Breast epithelium (tissue), 4 donors: ENCODE results near the gene FNIP1. TPM values are rescaled to one million over a fixed set of nuclear protein-coding genes. Genes with fewer than 3 reads are reported as not detected.
"Not testable (repeated sequence)": the region's sequence is repeated elsewhere in the genome, so short reads cannot be mapped to it uniquely, and the experiment has no call there.

ENCODE experiments used
- DNase-seq, 2 donors: peaks; one replicate each; pipeline ENCODE4 v3.0.0-alpha.2; 2019; ENCODE audit warnings: low spot score in 2 of 2
- H3K27ac ChIP-seq, 2 donors: fragments of 200-600 bp; sonication (generic) in 1 of 2; one replicate each; pipeline ENCODE4 v1.5.1; 2016 to 2019; ENCODE audit warnings: mild to moderate bottlenecking in 1 of 2
- H3K27me3 ChIP-seq, 2 donors: fragments of 200-600 bp; sonication (generic) in 1 of 2; one replicate each; pipeline versions ENCODE4 v1.5.1 to v1.6.0; 2017 to 2019; ENCODE audit warnings: control low read depth in 1 of 2, mild to moderate bottlenecking in 1 of 2
- H3K36me3 ChIP-seq: fragments of 200-600 bp; one replicate; pipeline ENCODE4 v1.5.1; 2019
- H3K4me1 ChIP-seq, 2 donors: fragments of 200-600 bp; sonication (generic); one replicate each; pipeline ENCODE4 v1.5.1; 2016 to 2019; ENCODE audit warnings: control low read depth in 1 of 2
- H3K4me3 ChIP-seq, 3 donors: fragments of 200-600 bp; sonication (generic); 1 replicate in 2 of 3; 2 replicates in 1 of 3; pipeline ENCODE4 v1.5.1; 2016 to 2019; ENCODE audit warnings: mild to moderate bottlenecking in 3 of 3, moderate library complexity in 2 of 3
- H3K9me3 ChIP-seq, 2 donors: fragments of 200-600 bp; sonication (generic) in 1 of 2; one replicate each; pipeline ENCODE4 v1.5.1; 2016 to 2019; ENCODE audit warnings: control low read depth in 1 of 2
- CTCF ChIP-seq, 3 donors: fragments of 450-650 bp; IDR thresholded peaks; one replicate each; pipeline ENCODE4 v1.5.1; 2016 to 2017; ENCODE audit warnings: antibody characterized with exemption in 3 of 3, mild to moderate bottlenecking in 3 of 3, moderate library complexity in 3 of 3
- POLR2A ChIP-seq: fragments of 450-650 bp; IDR thresholded peaks from one replicate; pipeline ENCODE4 v1.6.1; 2016; ENCODE audit warnings: antibody characterized with exemption, mild to moderate bottlenecking, moderate library complexity
- POLR2AphosphoS5 ChIP-seq, 3 donors: sonication (generic); formaldehyde crosslinking; IDR thresholded peaks; one replicate each; pipeline ENCODE4 v1.6.1; 2017; ENCODE audit warnings: antibody characterized with exemption in 3 of 3
- intact Hi-C: fragments of 100-400 bp; cut with DNase I; formaldehyde crosslinking; loops from one replicate; pipeline ENCODE4 v1.15.1; 2023; ENCODE audit warnings: low total_unique reads
- total RNA-seq, 3 donors: library from RNA; depleted of rRNA; stranded (reverse); fragments of >200 nt; gene quantifications; one replicate each; pipeline ENCODE4 v1.1.0, GENCODE V29; 2016

Gene FNIP1
- total RNA-seq, 3 donors from 2014 or later = 60.3 to 96.3 (median 70.9) TPM

DNA sequence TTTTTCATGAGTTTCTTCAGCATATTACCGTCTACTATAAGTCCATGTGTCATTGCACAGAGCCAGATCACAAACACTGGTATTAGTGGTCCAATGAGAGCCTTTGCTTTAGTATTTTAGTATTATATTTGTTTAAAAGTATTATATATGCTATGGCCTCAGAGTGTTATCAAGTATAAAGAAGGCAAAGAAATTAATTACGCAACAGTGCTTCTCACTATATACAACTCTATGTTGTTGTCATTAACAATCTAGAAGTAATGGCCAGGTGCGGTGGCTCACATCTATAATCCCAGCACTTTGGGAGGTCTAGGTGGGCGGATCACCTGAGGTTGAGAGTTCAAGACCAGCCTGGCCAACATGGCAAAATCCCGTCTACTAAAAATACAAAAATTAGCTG is 114.6 kb downstream of the FNIP1 start:
- Histone ChIP-seq H3K27me3 (no peaks in the 10 kb centered on the region), H3K27ac (no peak overlapping the region), H3K4me1 (peaks cover 0 to 6% of the 10 kb centered on the region in 2 donors), H3K9me3 (no peaks in the 10 kb centered on the region), H3K4me3 (no peak overlapping the region), H3K36me3 (no peaks in the 10 kb centered on the region)
- no peak for TF ChIP-seq POLR2AphosphoS5 (IDR thresholded peaks at IDR 0.05)
- no peak for TF ChIP-seq POLR2A
- no peak for TF ChIP-seq CTCF (IDR thresholded peaks at IDR 0.05)
- intact Hi-C loops = no loop called here
- no peak for DNase-seq

GRCh38 chr5:131679911-131680310 is 116.9 kb downstream of the FNIP1 start:
- H3K4me3 ChIP-seq = no peak overlapping the region
- H3K9me3 ChIP-seq = no peaks in the 10 kb centered on the region
- no peak for DNase-seq
- H3K27me3 ChIP-seq = no peaks in the 10 kb centered on the region
- H3K27ac ChIP-seq = peak overlapping the region; percentile 38 to 41
- peaks cover 0 to 6% of the 10 kb centered on the region in 2 donors for H3K4me1 ChIP-seq
- intact Hi-C loops = no loop called here
- no peaks in the 10 kb centered on the region for H3K36me3 ChIP-seq
- no peak for TF ChIP-seq CTCF (IDR thresholded peaks at IDR 0.05)
- TF ChIP-seq POLR2A = no peak
- peak in 2 of 3 donors; percentile 33 to 49 for TF ChIP-seq POLR2AphosphoS5 (IDR thresholded peaks at IDR 0.05)

GRCh38 chr5:131678273-131678672 is 118.5 kb downstream of the FNIP1 start:
- H3K27me3 ChIP-seq, intact Hi-C loops, DNase-seq: not testable (repeated sequence)

DNA sequence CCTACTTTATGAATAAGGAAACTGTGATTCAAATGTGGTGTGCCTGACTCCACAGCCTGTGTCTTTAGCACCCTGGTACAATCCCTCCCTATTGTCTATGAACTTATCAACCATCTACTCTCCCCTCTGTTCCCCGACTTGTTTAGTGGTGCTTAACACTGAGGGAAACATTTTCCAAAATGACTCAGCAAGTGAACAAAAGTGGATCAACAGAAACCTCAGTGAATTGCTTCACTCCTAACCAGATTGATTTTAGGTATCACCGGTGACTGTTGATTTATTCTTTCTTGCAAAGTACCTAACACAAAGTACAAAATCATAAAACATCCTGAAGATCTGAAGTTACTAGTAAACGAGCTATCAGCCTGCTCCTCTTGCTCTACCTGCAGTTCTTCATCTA is 119.7 kb downstream of the FNIP1 start:
- TF ChIP-seq POLR2AphosphoS5 (IDR thresholded peaks at IDR 0.05) (no peak), POLR2A (no peak)
- no peaks in the 10 kb centered on the region for H3K27me3 ChIP-seq
- DNase-seq = no peak
- no peaks in the 10 kb centered on the region for H3K36me3 ChIP-seq
- peaks cover 0 to 6% of the 10 kb centered on the region in 2 donors for H3K4me1 ChIP-seq
- no peak overlapping the region for H3K4me3 ChIP-seq
- H3K27ac ChIP-seq = no peak overlapping the region
- intact Hi-C loops = no loop called here
- H3K9me3 ChIP-seq = no peaks in the 10 kb centered on the region

More at GRCh38 chr5:131678273-131678672, 118.5 kb downstream of the FNIP1 start:
- not testable (repeated sequence) for H3K27ac ChIP-seq, H3K9me3 ChIP-seq, H3K4me1 ChIP-seq, H3K36me3 ChIP-seq, H3K4me3 ChIP-seq

DNA sequence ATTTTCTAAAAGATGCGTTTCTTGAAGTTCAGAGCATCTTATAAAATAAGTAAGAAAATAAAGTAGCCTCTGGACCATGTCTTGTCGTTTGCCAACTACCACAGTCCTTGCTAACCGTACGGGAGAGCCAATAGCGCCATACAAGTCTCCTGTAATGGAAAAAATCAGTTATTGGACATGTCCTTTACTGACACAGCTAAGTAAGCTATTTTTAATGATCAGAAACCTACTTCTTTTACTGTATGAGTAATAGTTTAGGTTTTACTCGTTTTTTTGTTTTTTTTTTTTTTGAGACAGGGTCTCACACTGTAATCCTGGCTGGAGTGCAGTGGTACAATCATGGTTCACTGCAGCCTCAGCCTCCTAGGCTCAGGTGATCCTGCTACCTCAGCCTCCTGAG is 124.0 kb downstream of the FNIP1 start:
- Histone ChIP-seq H3K4me1 (peaks cover 0 to 6% of the 10 kb centered on the region in 2 donors), H3K9me3 (no peaks in the 10 kb centered on the region), H3K27ac (peak overlapping the region; percentile 85 to 87), H3K27me3 (no peaks in the 10 kb centered on the region), H3K4me3 (no peak overlapping the region), H3K36me3 (no peaks in the 10 kb centered on the region)
- intact Hi-C loops = no loop called here
- TF ChIP-seq CTCF (IDR thresholded peaks at IDR 0.05) = no peak
- TF ChIP-seq POLR2AphosphoS5 (IDR thresholded peaks at IDR 0.05) = no peak
- TF ChIP-seq POLR2A = no peak
- no peak for DNase-seq

DNA sequence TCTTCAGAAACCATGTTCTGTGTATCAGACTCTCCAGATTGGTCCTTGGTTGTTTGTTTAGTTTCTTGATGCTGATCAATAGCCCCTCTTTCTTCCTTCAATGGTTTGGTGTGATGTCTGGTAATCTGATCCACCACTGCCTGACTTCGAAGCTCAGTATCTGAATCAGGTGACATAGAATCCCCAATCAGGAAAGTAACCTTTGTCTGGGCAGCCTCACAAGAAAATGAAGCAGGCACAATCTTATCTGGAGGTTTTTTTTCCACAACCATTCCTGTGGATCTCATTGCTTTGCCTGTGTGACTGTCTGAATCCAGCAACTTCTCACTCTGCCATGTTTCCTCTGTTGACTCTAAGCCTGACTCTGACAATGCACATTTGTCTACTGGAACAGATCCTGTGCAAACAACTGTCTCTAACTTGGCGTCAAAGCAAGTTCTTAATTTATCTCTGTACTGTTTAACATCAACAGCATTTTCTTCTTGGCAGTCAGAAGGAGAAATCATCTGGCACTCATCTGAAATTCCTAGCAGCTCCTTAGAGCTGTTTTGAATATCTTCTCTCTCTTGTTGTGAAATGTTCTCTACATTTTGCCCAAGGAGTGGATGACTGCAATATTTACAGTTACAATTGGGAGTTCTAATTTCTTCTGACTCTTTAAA is 124.7 kb downstream of the FNIP1 start:
- TF ChIP-seq POLR2AphosphoS5 (IDR thresholded peaks at IDR 0.05) = peak in 2 of 3 donors; percentile 55 to 92
- no peak for TF ChIP-seq CTCF (IDR thresholded peaks at IDR 0.05)
- peak overlapping the region; percentile 85 to 87 for H3K27ac ChIP-seq
- H3K4me1 ChIP-seq = peaks cover 0 to 6% of the 10 kb centered on the region in 2 donors
- H3K36me3 ChIP-seq = no peaks in the 10 kb centered on the region
- DNase-seq = peak in 1 of 2 donors; percentile 25
- H3K9me3 ChIP-seq = no peaks in the 10 kb centered on the region
- H3K27me3 ChIP-seq = no peaks in the 10 kb centered on the region
- no peak overlapping the region for H3K4me3 ChIP-seq
- intact Hi-C loops = no loop called here
